Chondrocyte (in vitro differentiated cells): ENCODE results near the gene PARP3. TPM values are rescaled to one million over a fixed set of nuclear protein-coding genes. Genes with fewer than 3 reads are reported as not detected.
"Not testable (repeated sequence)": the region's sequence is repeated elsewhere in the genome, so short reads cannot be mapped to it uniquely, and the experiment has no call there.

Experiments
- DNase-seq: peaks from one replicate; pipeline ENCODE4 v3.0.0; 2021; ENCODE audit warnings: mixed read lengths, low spot score
- H3K27ac Mint-ChIP-seq: one replicate; pipeline ENCODE4 v1.8.0; 2021; ENCODE audit warnings: mild to moderate bottlenecking, moderate library complexity, mixed read lengths; ENCODE audit not compliant: unreplicated experiment
- H3K27me3 Mint-ChIP-seq: 2 replicates; pipeline ENCODE4 v1.8.0; 2021; ENCODE audit warnings: low read depth, mixed read lengths
- H3K36me3 Mint-ChIP-seq: 2 replicates; pipeline ENCODE4 v1.8.0; 2021; ENCODE audit warnings: low read depth, mixed read lengths
- H3K4me1 Mint-ChIP-seq: 2 replicates; pipeline ENCODE4 v1.8.0; 2021; ENCODE audit warnings: low read depth, mild to moderate bottlenecking, mixed read lengths
- H3K4me3 Mint-ChIP-seq: one replicate; pipeline ENCODE4 v1.8.0; 2021; ENCODE audit warnings: mild to moderate bottlenecking, moderate library complexity, mixed read lengths; ENCODE audit not compliant: unreplicated experiment
- H3K9me3 Mint-ChIP-seq: 2 replicates; pipeline ENCODE4 v1.8.0; 2021; ENCODE audit warnings: low read depth, mixed read lengths
- CTCF ChIP-seq: fragments of 200-600 bp; sonication (generic); IDR thresholded peaks from 2 replicates; pipeline ENCODE4 v1.5.0; 2021; ENCODE audit warnings: antibody characterized with exemption, mild to moderate bottlenecking, moderate library complexity
- total RNA-seq: library from RNA; stranded (reverse); gene quantifications from 3 replicates; pipeline ENCODE4 v1.2.1, GENCODE V29; 2021

PARP3 gene
- total RNA-seq, 1 donor from 2014 or later: 9.5 TPM

- Mint-ChIP-seq H3K4me1 (peaks cover 23% of the 10 kb centered on the region), H3K36me3 (peaks cover 2% of the 10 kb centered on the region), H3K27ac (no peak overlapping the region), H3K9me3 (no peaks in the 10 kb centered on the region), H3K4me3 (no peak overlapping the region), H3K27me3 (no peaks in the 10 kb centered on the region)
- TF ChIP-seq CTCF: no peak
- no peak for DNase-seq
Observed at GRCh38 chr3:51987568-51987967, 45.4 kb downstream of the PARP3 start.

DNA sequence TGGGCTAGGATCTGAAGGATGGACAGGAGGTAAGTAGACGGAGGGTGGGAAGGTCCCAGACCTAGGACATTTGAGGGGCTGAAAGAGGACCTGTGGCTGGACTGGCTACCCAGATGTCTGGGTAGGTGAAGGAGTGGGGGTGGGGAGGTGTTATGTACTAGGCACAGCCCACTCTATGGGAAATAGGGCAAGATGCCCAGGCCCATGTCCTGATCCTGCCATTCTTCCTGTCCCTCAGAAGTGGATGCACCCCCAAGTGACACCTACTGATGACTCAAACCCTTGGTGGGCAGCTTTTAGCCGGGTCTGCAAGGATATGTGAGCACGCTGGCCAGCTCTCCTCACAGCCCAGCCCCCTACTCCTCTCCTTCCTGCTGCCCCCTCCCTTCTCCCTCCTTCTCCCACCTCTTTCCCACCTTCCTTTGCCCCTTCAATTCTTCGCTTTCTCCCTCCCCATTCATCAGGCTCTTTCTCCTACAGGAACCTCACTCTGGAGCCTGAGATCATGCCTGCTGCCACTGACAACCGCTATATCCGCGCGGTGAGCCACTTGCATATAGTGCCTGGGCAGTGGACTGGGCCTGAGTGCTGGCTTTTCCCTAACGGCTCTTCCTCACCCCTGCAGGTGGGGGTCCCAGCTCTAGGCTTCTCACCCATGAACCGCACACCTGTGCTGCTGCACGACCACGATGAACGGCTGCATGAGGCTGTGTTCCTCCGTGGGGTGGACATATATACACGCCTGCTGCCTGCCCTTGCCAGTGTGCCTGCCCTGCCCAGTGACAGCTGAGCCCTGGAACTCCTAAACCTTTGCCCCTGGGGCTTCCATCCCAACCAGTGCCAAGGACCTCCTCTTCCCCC, 46.4 kb downstream of the PARP3 start:
- no peaks in the 10 kb centered on the region for H3K27me3 Mint-ChIP-seq
- H3K9me3 Mint-ChIP-seq: no peaks in the 10 kb centered on the region
- peak overlapping the region; percentile 61 for H3K27ac Mint-ChIP-seq
- no peak for DNase-seq
- no peak for TF ChIP-seq CTCF
- H3K36me3 Mint-ChIP-seq: peaks cover 4% of the 10 kb centered on the region
- H3K4me3 Mint-ChIP-seq: no peak overlapping the region
- peaks cover 21% of the 10 kb centered on the region for H3K4me1 Mint-ChIP-seq

GRCh38 chr3:51990501-51990971, 48.4 kb downstream of the PARP3 start:
- H3K9me3 Mint-ChIP-seq, H3K27ac Mint-ChIP-seq, H3K27me3 Mint-ChIP-seq, DNase-seq, H3K4me3 Mint-ChIP-seq: not testable (repeated sequence)
- Mint-ChIP-seq H3K4me1 (peaks cover 26% of the 10 kb centered on the region), H3K36me3 (peaks cover 11% of the 10 kb centered on the region)

GRCh38 chr3:51992017-51992682, 50.0 kb downstream of the PARP3 start:
- TF ChIP-seq CTCF: no peak
- Mint-ChIP-seq H3K9me3 (no peaks in the 10 kb centered on the region), H3K36me3 (peaks cover 12% of the 10 kb centered on the region), H3K27me3 (no peaks in the 10 kb centered on the region), H3K4me3 (no peak overlapping the region), H3K27ac (no peak overlapping the region), H3K4me1 (peaks cover 30% of the 10 kb centered on the region)
- DNase-seq: no peak

DNA sequence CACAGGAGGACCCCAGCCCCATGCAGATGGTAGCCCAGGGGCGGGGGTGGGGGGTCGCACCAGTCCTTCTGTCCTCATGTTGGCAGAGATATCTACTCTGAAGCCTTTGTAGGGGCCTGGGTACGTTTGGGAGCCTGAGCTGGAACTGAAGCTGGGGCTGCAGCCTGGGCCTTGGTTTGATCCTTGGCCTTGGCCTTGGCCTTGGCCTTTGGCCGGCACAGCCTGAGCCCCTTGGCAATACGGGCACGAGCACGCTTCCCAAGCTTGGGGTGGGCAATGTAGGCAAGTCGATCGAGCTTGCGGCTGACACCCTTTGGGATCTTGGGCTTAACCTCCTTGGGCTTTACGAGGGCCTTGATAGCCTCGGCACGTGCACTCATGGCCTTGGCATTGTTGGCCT, 51.5 kb downstream of the PARP3 start:
- H3K27ac Mint-ChIP-seq, H3K27me3 Mint-ChIP-seq, DNase-seq, H3K9me3 Mint-ChIP-seq: not testable (repeated sequence)
- Mint-ChIP-seq H3K4me3 (peak overlapping the region; percentile 100), H3K36me3 (peaks cover 12% of the 10 kb centered on the region), H3K4me1 (peaks cover 36% of the 10 kb centered on the region)

DNA sequence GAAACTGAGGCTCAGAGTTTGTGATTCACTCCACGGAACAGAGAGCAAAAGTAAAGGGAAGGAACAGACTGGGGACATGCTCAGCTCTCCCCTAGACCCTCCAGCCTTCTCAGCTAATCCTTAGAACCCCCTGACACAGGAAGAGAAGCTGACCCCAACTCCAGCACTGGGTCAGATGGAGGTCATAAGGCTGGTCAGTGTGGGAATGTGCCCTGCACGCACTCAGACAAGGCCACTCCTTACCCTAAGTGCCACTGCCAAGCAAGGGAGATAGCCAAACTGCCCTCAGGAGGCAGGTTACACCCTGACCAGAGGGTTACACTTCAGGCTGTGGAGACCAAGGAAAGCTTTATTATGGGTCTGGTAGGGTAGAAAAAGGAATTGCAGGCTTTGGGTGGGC, 52.4 kb downstream of the PARP3 start:
- Mint-ChIP-seq H3K36me3 (peaks cover 12% of the 10 kb centered on the region), H3K9me3 (no peaks in the 10 kb centered on the region), H3K4me3 (peak overlapping the region; percentile 100), H3K4me1 (peaks cover 36% of the 10 kb centered on the region), H3K27me3 (peaks cover 2% of the 10 kb centered on the region), H3K27ac (peak overlapping the region; percentile 100)
- no peak for DNase-seq
- TF ChIP-seq CTCF: no peak
